Adipocyte (in vitro differentiated cells): ENCODE measurements around the gene C8A.

Experiments
- DNase-seq: peaks from one replicate; pipeline ENCODE4 v3.0.0-alpha.2; 2015; ENCODE audit warnings: low read depth
- H3K27me3 ChIP-seq: replicated peaks from 2 replicates; pipeline ENCODE4 v1.7.0; 2013; ENCODE audit warnings: mild to moderate bottlenecking, low read length, moderate library complexity; ENCODE audit not compliant: control insufficient read depth, insufficient read depth
- H3K36me3 ChIP-seq: 2 replicates; pipeline ENCODE4 v1.7.0; 2013; ENCODE audit warnings: low read length, mild to moderate bottlenecking, moderate library complexity; ENCODE audit not compliant: control insufficient read depth, insufficient read depth, severe bottlenecking
- H3K4me1 ChIP-seq: 2 replicates; pipeline ENCODE4 v1.7.0; 2013; ENCODE audit warnings: mild to moderate bottlenecking, low read length, moderate library complexity; ENCODE audit not compliant: control insufficient read depth, insufficient read depth
- H3K4me3 ChIP-seq: 2 replicates; pipeline ENCODE4 v1.7.0; 2013; ENCODE audit warnings: mild to moderate bottlenecking, low read length, moderate library complexity
- H3K9ac ChIP-seq: 2 replicates; pipeline ENCODE4 v1.7.0; 2013; ENCODE audit warnings: mild to moderate bottlenecking, low read length, moderate library complexity
- H3K9me3 ChIP-seq: 2 replicates; pipeline ENCODE4 v1.7.0; 2013; ENCODE audit warnings: mild to moderate bottlenecking, low read length, moderate library complexity; ENCODE audit not compliant: control insufficient read depth

The C8A gene

DNA sequence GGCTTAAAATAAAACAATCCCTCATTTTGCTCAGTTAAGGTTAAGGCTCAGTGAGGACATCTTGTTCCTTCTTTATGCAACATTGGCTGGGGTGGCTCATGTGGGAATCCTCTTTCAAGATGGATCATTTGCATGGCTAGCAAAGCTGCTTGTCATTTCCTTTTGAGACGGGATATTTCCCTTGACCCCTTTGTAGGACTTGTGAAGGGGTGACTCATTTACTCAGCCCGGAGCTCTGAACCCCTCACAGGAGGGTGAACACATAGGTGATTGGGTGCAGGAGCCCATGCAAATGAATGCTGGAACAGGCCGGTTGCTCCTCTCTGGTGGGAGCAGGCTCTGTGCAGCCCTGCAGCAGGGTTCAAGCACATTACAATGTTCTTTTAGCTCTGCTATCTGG, 15.8 kb upstream of the C8A start:
- Histone ChIP-seq H3K4me1 (peaks cover 15% of the 10 kb centered on the region), H3K27me3 (no peaks in the 10 kb centered on the region), H3K9me3 (peaks cover 8% of the 10 kb centered on the region), H3K36me3 (no peaks in the 10 kb centered on the region), H3K9ac (no peak overlapping the region), H3K4me3 (no peak overlapping the region)
- no peak for DNase-seq

- Histone ChIP-seq H3K36me3 (no peaks in the 10 kb centered on the region), H3K4me1 (peaks cover 5% of the 10 kb centered on the region), H3K4me3 (no peak overlapping the region), H3K27me3 (peaks cover 3% of the 10 kb centered on the region), H3K9ac (no peak overlapping the region), H3K9me3 (peaks cover 8% of the 10 kb centered on the region)
- no peak for DNase-seq
These were observed 11.1 kb upstream of the C8A start for GRCh38 chr1:56843544-56843943.

- no peak for DNase-seq
- Histone ChIP-seq H3K27me3 (peaks cover 3% of the 10 kb centered on the region), H3K9ac (no peak overlapping the region), H3K4me3 (no peak overlapping the region), H3K36me3 (no peaks in the 10 kb centered on the region), H3K9me3 (peaks cover 2% of the 10 kb centered on the region), H3K4me1 (no peaks in the 10 kb centered on the region)
These were observed 10.0 kb upstream of the C8A start for GRCh38 chr1:56844545-56845136.

DNA sequence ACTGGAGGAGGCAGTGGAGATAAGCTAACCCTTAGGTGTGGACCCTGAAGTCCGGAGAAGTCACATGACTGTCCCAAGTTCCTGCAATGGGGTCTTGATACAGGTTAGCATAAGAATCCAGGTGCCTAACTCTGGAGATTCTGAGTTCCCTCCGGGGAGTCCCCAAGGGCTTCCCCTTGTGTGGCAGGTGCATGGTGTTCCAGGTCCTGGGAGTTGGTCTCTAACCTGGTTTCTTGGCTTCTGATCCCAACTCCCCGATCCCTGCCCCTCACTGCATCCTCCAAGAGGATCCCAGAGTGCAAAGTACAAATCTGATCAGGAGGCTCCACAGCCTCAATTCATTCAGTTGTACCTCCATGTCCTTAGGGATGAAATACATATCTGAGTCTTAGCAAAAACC, 9.3 kb upstream of the C8A start:
- Histone ChIP-seq H3K36me3 (no peaks in the 10 kb centered on the region), H3K4me3 (no peak overlapping the region), H3K9me3 (no peaks in the 10 kb centered on the region), H3K27me3 (peaks cover 3% of the 10 kb centered on the region), H3K9ac (no peak overlapping the region), H3K4me1 (no peaks in the 10 kb centered on the region)
- DNase-seq, result no peak

- DNase-seq, result no peak
These were observed 4.8 kb upstream of the C8A start for GRCh38 chr1:56849750-56850149.

DNA sequence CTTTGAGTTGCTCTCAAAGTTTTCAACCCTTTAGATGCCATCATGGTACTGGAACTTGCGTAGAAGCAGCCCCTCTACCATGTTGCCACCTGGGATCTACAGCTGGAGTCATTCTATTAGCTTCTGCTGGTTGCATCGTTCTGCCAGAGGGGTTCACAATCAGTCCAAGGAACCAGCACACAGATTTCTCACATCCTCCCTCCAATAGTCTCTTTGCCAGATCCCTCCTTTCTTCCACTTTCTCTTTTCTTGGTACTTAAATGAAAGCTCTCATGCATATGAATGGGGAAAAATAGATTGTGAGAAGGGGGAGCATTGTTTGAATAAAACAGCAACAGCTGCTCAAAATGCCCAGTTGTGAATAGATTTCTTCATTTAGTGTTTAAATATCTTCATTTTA, 4.2 kb upstream of the C8A start:
- no peaks in the 10 kb centered on the region for H3K36me3 ChIP-seq
- no peak overlapping the region for H3K9ac ChIP-seq
- H3K4me3 ChIP-seq, result no peak overlapping the region
- H3K4me1 ChIP-seq, result no peaks in the 10 kb centered on the region
- H3K27me3 ChIP-seq, result peaks cover 3% of the 10 kb centered on the region
- no peak for DNase-seq
- no peaks in the 10 kb centered on the region for H3K9me3 ChIP-seq

More at GRCh38 chr1:56849750-56850149, 4.8 kb upstream of the C8A start:
- H3K27me3 ChIP-seq, result peaks cover 3% of the 10 kb centered on the region
- no peaks in the 10 kb centered on the region for H3K4me1 ChIP-seq
- no peak overlapping the region for H3K4me3 ChIP-seq
- H3K36me3 ChIP-seq, result no peaks in the 10 kb centered on the region
- no peak overlapping the region for H3K9ac ChIP-seq
- no peaks in the 10 kb centered on the region for H3K9me3 ChIP-seq

GRCh38 chr1:56850922-56851321, 3.7 kb upstream of the C8A start:
- Histone ChIP-seq H3K9me3 (no peaks in the 10 kb centered on the region), H3K9ac (no peak overlapping the region), H3K4me3 (no peak overlapping the region), H3K4me1 (no peaks in the 10 kb centered on the region), H3K36me3 (no peaks in the 10 kb centered on the region), H3K27me3 (peaks cover under 1% of the 10 kb centered on the region)
- DNase-seq, result no peak

- Histone ChIP-seq H3K9me3 (no peaks in the 10 kb centered on the region), H3K36me3 (no peaks in the 10 kb centered on the region), H3K4me3 (no peak overlapping the region), H3K9ac (no peak overlapping the region), H3K27me3 (no peaks in the 10 kb centered on the region), H3K4me1 (no peaks in the 10 kb centered on the region)
- DNase-seq, result no peak
These were observed 2.1 kb upstream of the C8A start for GRCh38 chr1:56852476-56852875.

DNA sequence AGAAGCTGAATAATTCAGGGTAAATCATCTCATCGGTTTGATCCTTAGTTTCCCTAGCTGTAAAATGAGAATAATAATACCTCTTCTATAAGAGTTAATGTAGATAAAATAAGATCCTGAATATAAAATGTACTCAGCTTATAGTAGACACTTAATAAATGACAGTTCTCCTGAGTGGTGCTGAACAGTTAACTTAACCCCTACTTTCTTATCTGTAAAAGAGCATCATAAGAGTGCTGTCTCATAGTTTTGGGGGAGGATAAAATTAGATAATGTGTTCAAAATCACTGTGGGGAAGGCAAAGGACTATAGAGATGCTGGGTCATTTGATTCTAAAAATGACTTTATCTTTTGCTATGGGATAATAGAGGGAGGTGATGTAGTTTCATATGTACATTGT, 593 bp downstream of the C8A start:
- Histone ChIP-seq H3K9me3 (no peaks in the 10 kb centered on the region), H3K4me1 (no peaks in the 10 kb centered on the region), H3K4me3 (no peak overlapping the region), H3K27me3 (no peaks in the 10 kb centered on the region), H3K36me3 (no peaks in the 10 kb centered on the region), H3K9ac (no peak overlapping the region)
- no peak for DNase-seq

DNA sequence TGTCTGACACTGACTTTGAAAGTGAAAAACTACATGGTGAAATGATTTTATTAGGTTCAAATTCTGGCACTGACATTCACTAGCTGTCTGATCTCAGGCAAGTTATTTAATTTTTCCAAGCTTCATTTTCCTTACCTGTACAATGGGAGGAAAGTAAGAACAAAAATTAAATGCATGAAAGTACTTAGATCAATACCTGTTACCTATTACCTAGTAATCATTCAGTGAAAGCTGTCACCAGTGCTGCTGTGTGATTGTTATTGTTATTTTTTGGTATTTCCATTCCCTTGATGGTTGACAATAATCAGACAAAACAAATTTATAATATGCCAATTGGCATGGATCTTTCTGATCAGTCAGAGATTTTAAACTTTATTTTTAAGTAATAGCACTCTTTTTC, 1.6 kb downstream of the C8A start:
- DNase-seq, result no peak
- Histone ChIP-seq H3K4me3 (no peak overlapping the region), H3K36me3 (no peaks in the 10 kb centered on the region), H3K27me3 (no peaks in the 10 kb centered on the region), H3K9me3 (no peaks in the 10 kb centered on the region), H3K4me1 (no peaks in the 10 kb centered on the region), H3K9ac (no peak overlapping the region)

DNA sequence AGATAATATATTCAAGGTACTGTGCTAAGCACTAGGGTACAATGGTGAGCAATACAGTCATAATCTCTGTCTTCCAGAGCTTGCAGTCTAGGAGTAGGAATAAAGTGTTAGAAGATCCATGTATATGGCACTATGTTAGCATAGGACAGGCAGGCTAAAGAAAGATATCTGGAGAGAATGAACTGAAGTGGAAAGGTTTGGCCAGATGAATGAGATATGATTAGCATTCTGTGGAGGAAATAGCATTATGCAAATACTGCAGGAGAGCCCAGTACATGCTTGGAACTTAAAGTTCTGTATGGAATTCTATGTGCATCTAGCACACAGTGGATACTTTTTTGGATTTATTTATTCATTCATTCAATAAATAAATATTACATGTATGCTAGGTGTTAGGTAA, 4.7 kb downstream of the C8A start:
- Histone ChIP-seq H3K4me1 (no peaks in the 10 kb centered on the region), H3K9ac (no peak overlapping the region), H3K4me3 (no peak overlapping the region), H3K27me3 (no peaks in the 10 kb centered on the region), H3K9me3 (no peaks in the 10 kb centered on the region), H3K36me3 (no peaks in the 10 kb centered on the region)
- no peak for DNase-seq

- peaks cover 7% of the 10 kb centered on the region for H3K4me1 ChIP-seq
- H3K4me3 ChIP-seq, result no peak overlapping the region
- H3K36me3 ChIP-seq, result no peaks in the 10 kb centered on the region
- no peak overlapping the region for H3K9ac ChIP-seq
- no peaks in the 10 kb centered on the region for H3K9me3 ChIP-seq
- no peaks in the 10 kb centered on the region for H3K27me3 ChIP-seq
- no peak for DNase-seq
These were observed 8.8 kb downstream of the C8A start for GRCh38 chr1:56863265-56863992.
